Articular chondrocyte of knee joint (primary cell): Measurements from ENCODE around the gene SIRT5. TPM values are rescaled to one million over a fixed set of nuclear protein-coding genes. Genes with fewer than 3 reads are reported as not detected.

Experiments
- total RNA-seq: library from RNA; depleted of rRNA; stranded (reverse); fragments of >200 nt; gene quantifications from 2 replicates; pipeline ENCODE4 v1.2.3, GENCODE V29; 2012

SIRT5 gene
- total RNA-seq, result 7.7 and 9.3 TPM in 2 replicates

DNA sequence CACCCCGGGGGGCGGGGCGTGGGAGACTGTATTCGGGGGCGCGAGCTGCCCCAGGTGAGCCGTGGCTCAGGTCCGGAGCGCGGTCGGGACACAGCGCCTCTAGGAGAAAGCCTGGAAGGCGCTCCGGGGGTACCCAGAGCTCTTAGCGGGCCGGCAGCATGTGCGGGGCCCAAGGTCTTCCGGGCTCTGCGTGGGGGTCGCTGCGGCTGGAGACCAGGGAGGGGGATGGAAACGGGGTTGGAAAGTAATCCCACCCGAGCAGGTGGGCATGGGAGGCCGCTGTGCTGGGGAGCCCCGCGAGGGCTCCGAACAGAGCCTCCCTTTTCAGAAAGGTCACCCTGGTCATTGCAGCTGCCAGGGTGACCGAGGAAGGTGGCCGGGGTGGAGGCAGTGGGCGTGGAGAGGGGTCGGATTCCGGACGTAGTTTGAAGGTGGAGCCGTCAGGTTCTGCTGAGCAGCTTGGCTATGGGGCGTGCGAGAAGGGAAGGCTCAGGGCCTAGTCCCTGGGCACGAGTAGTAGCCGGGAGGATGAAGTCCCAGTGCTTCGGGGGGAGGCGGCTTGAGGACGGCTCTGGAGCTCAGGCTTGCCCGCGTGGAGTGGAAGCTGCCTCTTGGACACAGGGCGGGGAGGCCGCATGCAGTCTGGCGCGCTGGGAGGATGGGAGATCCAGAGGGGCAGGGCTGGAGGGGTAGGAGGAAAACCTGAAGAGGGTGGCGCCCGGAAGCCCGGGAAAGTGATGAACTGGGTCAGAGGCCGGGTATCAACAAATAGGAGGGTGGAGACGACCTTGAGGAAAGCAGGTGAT lies at the start of gene SIRT5:
Gene SIRT5 (plus strand): TSS at position 31 of the 806 bp plus-strand sequence. CDS start 9,510 bp downstream, outside the sequence.

DNA sequence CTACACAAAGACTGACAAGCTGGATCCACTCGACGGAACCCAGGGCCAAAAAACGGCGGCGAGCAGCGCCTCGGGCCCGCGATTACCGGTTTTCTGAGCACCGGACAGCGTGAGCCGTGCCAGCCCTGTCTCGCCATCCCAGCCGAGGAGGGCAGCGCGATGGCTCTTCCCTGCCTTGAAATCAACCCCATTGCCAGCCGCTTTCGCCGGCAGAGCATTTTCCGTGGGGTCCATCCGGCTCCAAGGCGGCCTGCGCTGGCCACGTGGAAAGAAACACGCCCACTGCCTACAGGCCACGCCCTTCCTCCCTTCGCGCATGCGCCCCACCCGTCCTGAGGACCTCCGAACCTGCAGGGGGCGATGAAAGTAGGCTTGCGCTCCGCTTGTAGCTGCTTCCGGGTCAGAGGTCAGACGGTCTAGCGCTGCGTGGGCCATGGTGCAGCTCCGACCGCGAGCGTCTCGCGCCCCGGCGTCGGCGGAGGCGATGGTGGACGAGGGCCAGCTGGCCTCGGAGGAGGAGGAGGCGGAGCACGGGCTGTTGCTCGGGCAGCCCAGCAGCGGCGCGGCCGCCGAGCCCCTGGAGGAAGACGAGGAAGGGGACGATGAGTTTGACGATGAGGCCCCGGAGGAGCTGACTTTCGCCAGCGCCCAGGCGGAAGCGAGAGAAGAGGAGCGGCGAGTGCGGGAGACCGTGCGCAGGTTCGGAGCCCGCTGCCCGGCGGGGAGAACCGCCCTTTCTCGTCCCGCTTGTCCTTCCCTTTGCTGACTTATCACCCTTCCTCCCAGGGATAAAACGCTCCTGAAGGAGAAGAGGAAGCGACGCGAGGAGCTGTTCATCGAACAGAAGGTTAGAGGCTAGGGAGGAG lies 40.8 kb downstream of the SIRT5 start, which contains the start of gene NOL7:
Gene NOL7 (plus strand): TSS at position 410 of the 866 bp plus-strand sequence. CDS start 24 bp downstream, at position 434.

Other genes with a start within 250 kb of the SIRT5 start
- gene TBC1D7, start 246.1 kb upstream of the SIRT5 start, total RNA-seq, result 21.5 and 24.6 TPM in 2 replicates
- gene GFOD1, start 87.0 kb upstream of the SIRT5 start, total RNA-seq, result 2.9 and 3.3 TPM in 2 replicates
- gene NOL7, start 40.7 kb downstream of the SIRT5 start, total RNA-seq, result 52.9 and 59.7 TPM in 2 replicates
- 75.0 and 84.7 TPM in 2 replicates for gene RANBP9, start 137.2 kb downstream of the SIRT5 start, total RNA-seq
- gene MCUR1, start 240.0 kb downstream of the SIRT5 start, total RNA-seq, result 11.6 and 16.2 TPM in 2 replicates